Esophagus squamous epithelium (tissue), 5 donors: ENCODE results near the gene RGL4. TPM values are rescaled to one million over a fixed set of nuclear protein-coding genes. Genes with fewer than 3 reads are reported as not detected.

Source experiments
- DNase-seq: peaks from one replicate; lab custom pipeline; 2025; lab: John Stamatoyannopoulos, UW
- H3K27ac ChIP-seq, 4 donors: fragments of 200-600 bp; sonication (generic); one replicate each; pipeline ENCODE4 v1.5.1; 2016 to 2019; ENCODE audit warnings: mild to moderate bottlenecking in 1 of 4
- H3K27me3 ChIP-seq, 4 donors: fragments of 200-600 bp; sonication (generic); 1 replicate in 3 of 4; 2 replicates in 1 of 4; pipeline versions ENCODE4 v1.5.1 to v1.6.0; 2017 to 2021; ENCODE audit warnings: antibody characterized with exemption in 1 of 4
- H3K36me3 ChIP-seq, 3 donors: fragments of 200-600 bp; sonication (generic); one replicate each; pipeline ENCODE4 v1.5.1; 2016 to 2019
- H3K4me1 ChIP-seq, 3 donors: fragments of 200-600 bp; sonication (generic); one replicate each; pipeline ENCODE4 v1.5.1; 2017 to 2019
- H3K4me3 ChIP-seq, 4 donors: fragments of 200-600 bp; sonication (generic); 1 replicate in 3 of 4; 2 replicates in 1 of 4; pipeline ENCODE4 v1.5.1; 2016 to 2019; ENCODE audit warnings: mild to moderate bottlenecking in 2 of 4, moderate library complexity in 1 of 4
- H3K9me3 ChIP-seq, 3 donors: fragments of 200-600 bp; sonication (generic); one replicate each; pipeline ENCODE4 v1.5.1; 2016 to 2019
- CTCF ChIP-seq, 6 experiments: fragments of 450-650 bp in 4 of 6; fragments of 200-600 bp in 2 of 6; sonication (generic) in 2 of 6; IDR thresholded peaks; one replicate each; pipeline ENCODE4 v1.5.1; 2016 to 2019; ENCODE audit warnings: antibody characterized with exemption in 6 of 6, mild to moderate bottlenecking in 4 of 6, moderate library complexity in 4 of 6
- POLR2A ChIP-seq, 4 donors: fragments of 450-650 bp; IDR thresholded peaks; one replicate each; pipeline ENCODE4 v1.6.1; 2017; ENCODE audit warnings: antibody characterized with exemption in 4 of 4, mild to moderate bottlenecking in 4 of 4, moderate library complexity in 3 of 4
- WGBS, 2 donors: methylation state at CpG; one replicate each; pipeline ENCODE4 v1.1.5; 2018; 5-methylcytosine and 5-hydroxymethylcytosine counted together
- intact Hi-C: fragments of 100-400 bp; cut with DNase I; formaldehyde crosslinking; loops from one replicate; pipeline ENCODE4 v1.15.0; 2022
- total RNA-seq, 4 donors: library from RNA; depleted of rRNA; stranded (reverse); fragments of >200 nt; gene quantifications; one replicate each; pipeline ENCODE4 v1.1.0, GENCODE V29; 2016
- donor health status: DM: yes; HTN: yes; CAD: no.

The RGL4 gene
- total RNA-seq, 4 donors from 2014 or later = not detected

GRCh38 chr22:23677701-23677995 is 13.2 kb upstream of the RGL4 start:
- no peak overlapping the region for H3K4me3 ChIP-seq
- TF ChIP-seq POLR2A (IDR thresholded peaks at IDR 0.05) (no peak), CTCF (IDR thresholded peaks at IDR 0.05) (no peak)
- no peaks in the 10 kb centered on the region for H3K27me3 ChIP-seq
- no peak for DNase-seq
- H3K36me3 ChIP-seq = peaks cover 0 to 34% (median 0%) of the 10 kb centered on the region in 3 donors
- no peak overlapping the region for H3K27ac ChIP-seq
- 67 to 81% methylated on average over 4 to 6 of the region's 6 CpGs for WGBS, 2 donors
- intact Hi-C loops = no loop called here
- H3K4me1 ChIP-seq = no peaks in the 10 kb centered on the region
- H3K9me3 ChIP-seq = no peaks in the 10 kb centered on the region

- no peak overlapping the region for H3K4me3 ChIP-seq
- no peaks in the 10 kb centered on the region for H3K4me1 ChIP-seq
- H3K27ac ChIP-seq = no peak overlapping the region
- no peak for TF ChIP-seq CTCF (IDR thresholded peaks at IDR 0.05)
- WGBS, 2 donors = 84 to 95% methylated on average over 5 to 6 of the region's 6 CpGs
- intact Hi-C loops = no loop called here
- DNase-seq = no peak
- H3K27me3 ChIP-seq = no peaks in the 10 kb centered on the region
- peaks cover 0 to 38% (median 4%) of the 10 kb centered on the region in 3 donors for H3K36me3 ChIP-seq
- no peaks in the 10 kb centered on the region for H3K9me3 ChIP-seq
These were observed 12.7 kb upstream of the RGL4 start for GRCh38 chr22:23678133-23678532.

GRCh38 chr22:23681026-23681809 is 9.6 kb upstream of the RGL4 start:
- Histone ChIP-seq H3K36me3 (peaks cover 0 to 38% (median 6%) of the 10 kb centered on the region in 3 donors), H3K27me3 (no peaks in the 10 kb centered on the region), H3K9me3 (no peaks in the 10 kb centered on the region), H3K4me3 (no peak overlapping the region), H3K4me1 (no peaks in the 10 kb centered on the region), H3K27ac (no peak overlapping the region)
- WGBS, 2 donors = 90 to 100% methylated on average over 2 to 3 of the region's 5 CpGs
- intact Hi-C loops = no loop called here
- DNase-seq = no peak
- no peak for TF ChIP-seq POLR2A (IDR thresholded peaks at IDR 0.05)
- no peak for TF ChIP-seq CTCF (IDR thresholded peaks at IDR 0.05)

GRCh38 chr22:23682077-23682476 is 8.7 kb upstream of the RGL4 start:
- Histone ChIP-seq H3K9me3 (no peaks in the 10 kb centered on the region), H3K4me1 (no peaks in the 10 kb centered on the region), H3K36me3 (peaks cover 0 to 38% (median 6%) of the 10 kb centered on the region in 3 donors), H3K27ac (no peak overlapping the region), H3K4me3 (no peak overlapping the region), H3K27me3 (no peaks in the 10 kb centered on the region)
- intact Hi-C loops = no loop called here
- DNase-seq = no peak
- TF ChIP-seq CTCF (IDR thresholded peaks at IDR 0.05) = no peak
- TF ChIP-seq POLR2A (IDR thresholded peaks at IDR 0.05) = no peak
- WGBS, 2 donors = 48 to 56% methylated on average over 5 of the region's 5 CpGs

- H3K36me3 ChIP-seq = peaks cover 0 to 38% (median 6%) of the 10 kb centered on the region in 3 donors
- H3K27me3 ChIP-seq = no peaks in the 10 kb centered on the region
- H3K9me3 ChIP-seq = no peaks in the 10 kb centered on the region
- H3K4me1 ChIP-seq = no peaks in the 10 kb centered on the region
- H3K27ac ChIP-seq = no peak overlapping the region
- no peak overlapping the region for H3K4me3 ChIP-seq
- 80 to 90% methylated on average over 2 to 3 of the region's 4 CpGs for WGBS, 2 donors
- DNase-seq = no peak
- intact Hi-C loops = no loop called here
- no peak for TF ChIP-seq POLR2A (IDR thresholded peaks at IDR 0.05)
- TF ChIP-seq CTCF (IDR thresholded peaks at IDR 0.05) = no peak
These were observed 7.9 kb upstream of the RGL4 start for GRCh38 chr22:23682827-23683355.
